HCT116 (cell line): ENCODE results near the gene ITPR1. TPM values are rescaled to one million over a fixed set of nuclear protein-coding genes. Genes with fewer than 3 reads are reported as not detected.

Experiments used
- ATAC-seq: fragments of 200-7000 bp; cut with Tn5 transposase; 2 replicates; pipeline ENCODE4 v1.9.1; 2020; ENCODE audit warnings: mild to moderate bottlenecking, moderate library complexity
- BruUV-seq: library from RNA; stranded (reverse); fragments of 400-500 nt; replicated peaks from 2 replicates; lab custom pipeline; 2021; lab: Mats Ljungman, UMichigan
- CTCF ChIA-PET: fragments of 300-600 bp; sonication (Branson Sonifier 250); formaldehyde crosslinking; loops from one replicate; lab custom pipeline; 2021; ENCODE audit warnings: antibody characterized with exemption; lab: Charles Lee
- POLR2A ChIA-PET: fragments of 300-600, 350-600 bp; sonication (Branson Sonifier 250); formaldehyde crosslinking; loops from one replicate; lab custom pipeline; 2021; ENCODE audit warnings: antibody characterized with exemption; lab: Charles Lee
- RAD21 ChIA-PET, 2 experiments: fragments of 300-600 bp; sonication (Branson Sonifier 250); formaldehyde crosslinking; loops; one replicate each; lab custom pipeline; 2023; ENCODE audit warnings: low total read pairs in 2 of 2; ENCODE audit not compliant: uncharacterized antibody in 2 of 2, unreplicated experiment in 2 of 2, low non-redundant PET in 1 of 2; lab: Charles Lee
- DNase-seq: peaks from one replicate; pipeline ENCODE4 v3.0.0-alpha.2; 2010; ENCODE audit warnings: low read depth, low spot score
- H2AFZ ChIP-seq: fragments of 200-600 bp; shearing (Covaris generic), sonication (generic); 2 replicates; pipeline ENCODE4 v1.6.1; 2017; ENCODE audit warnings: low read depth, mixed run types, mixed read lengths, antibody characterized with exemption, low read length; ENCODE audit not compliant: poor library complexity, severe bottlenecking
- H3K27ac ChIP-seq: 2 replicates; pipeline ENCODE4 v1.5.1; 2012; ENCODE audit warnings: low read depth, low read length
- H3K27me3 ChIP-seq: fragments of 200-600 bp; sonication (generic); 2 replicates; pipeline ENCODE4 v1.6.1; 2016; ENCODE audit warnings: mixed run types, low read length, mixed read lengths; ENCODE audit not compliant: insufficient read depth
- H3K36me3 ChIP-seq, 2 experiments: fragments of 200-500 bp in 1 of 2; fragments of 200-600 bp in 1 of 2; sonication (Bioruptor generic) in 1 of 2; sonication (generic) in 1 of 2; 2 replicates each; pipeline versions ENCODE4 v1.5.1 to v1.6.1; 2014 to 2016; ENCODE audit warnings: low read length in 2 of 2, inconsistent platforms in 1 of 2, mixed read lengths in 1 of 2, mixed run types in 1 of 2; ENCODE audit not compliant: insufficient read depth in 2 of 2, control insufficient read depth in 1 of 2
- H3K4me1 ChIP-seq, 2 experiments: fragments of 200-600 bp in 1 of 2; sonication (generic) in 1 of 2; 2 replicates each; pipeline versions ENCODE4 v1.5.1 to v1.6.1; 2012 to 2017; ENCODE audit warnings: low read length in 2 of 2, inconsistent platforms in 1 of 2, mild to moderate bottlenecking in 1 of 2, mixed read lengths in 1 of 2, mixed run types in 1 of 2, moderate library complexity in 1 of 2; ENCODE audit not compliant: insufficient read depth in 2 of 2, control insufficient read depth in 1 of 2
- H3K4me2 ChIP-seq: fragments of 200-600 bp; sonication (generic); 2 replicates; pipeline ENCODE4 v1.6.1; 2017; ENCODE audit warnings: mixed run types, low read length, mixed read lengths
- H3K4me3 ChIP-seq, 2 experiments: fragments of 200-600 bp in 1 of 2; sonication (generic) in 1 of 2; replicated peaks in 1 of 2; 2 replicates each; pipeline ENCODE4 v1.5.1; 2011 to 2016; ENCODE audit warnings: low read length in 2 of 2, control low read depth in 1 of 2, low read depth in 1 of 2, mild to moderate bottlenecking in 1 of 2, mixed read lengths in 1 of 2, mixed run types in 1 of 2
- H3K79me2 ChIP-seq: fragments of 200-600 bp; sonication (generic); 2 replicates; pipeline ENCODE4 v1.6.1; 2017; ENCODE audit warnings: mild to moderate bottlenecking, mixed run types, low read length, moderate library complexity, mixed read lengths; ENCODE audit not compliant: insufficient read depth
- H3K9ac ChIP-seq: fragments of 200-600 bp; sonication (generic); 2 replicates; pipeline ENCODE4 v1.6.1; 2016; ENCODE audit warnings: low read length, mixed read lengths
- H3K9me2 ChIP-seq: fragments of 200-600 bp; sonication (generic), shearing (Covaris generic); 2 replicates; pipeline ENCODE4 v1.6.1; 2017; ENCODE audit warnings: mixed run types, mild to moderate bottlenecking, moderate library complexity; ENCODE audit not compliant: insufficient read depth
- H3K9me3 ChIP-seq, 2 experiments: fragments of 200-500 bp in 1 of 2; fragments of 200-600 bp in 1 of 2; sonication (Bioruptor generic) in 1 of 2; sonication (generic) in 1 of 2; 2 replicates each; pipeline ENCODE4 v1.6.1; 2014 to 2017; ENCODE audit warnings: low read length in 2 of 2, mixed read lengths in 2 of 2, inconsistent platforms in 1 of 2, low read depth in 1 of 2, mild to moderate bottlenecking in 1 of 2, mixed run types in 1 of 2, moderate library complexity in 1 of 2; ENCODE audit not compliant: control insufficient read depth in 1 of 2, insufficient read depth in 1 of 2
- H4K20me1 ChIP-seq: fragments of 200-600 bp; sonication (generic), shearing (Covaris generic); 2 replicates; pipeline ENCODE4 v1.6.1; 2017; ENCODE audit warnings: mixed run types, mild to moderate bottlenecking, moderate library complexity; ENCODE audit not compliant: insufficient read depth
- CBX3 ChIP-seq: IDR thresholded peaks from 2 replicates; pipeline ENCODE4 v1.6.1; 2012; ENCODE audit warnings: low read depth
- EGR1 ChIP-seq: IDR thresholded peaks from 2 replicates; pipeline ENCODE4 v1.6.1; 2012; ENCODE audit warnings: low read depth
- ELF1 ChIP-seq: IDR thresholded peaks from 2 replicates; pipeline ENCODE4 v1.6.1; 2012; ENCODE audit warnings: low read depth, borderline replicate concordance
- EZH2phosphoT487 ChIP-seq: fragments of 200-600 bp; IDR thresholded peaks from 2 replicates; pipeline ENCODE4 v1.6.1; 2018; ENCODE audit warnings: antibody characterized with exemption, borderline replicate concordance
- FOSL1 ChIP-seq: IDR thresholded peaks from 2 replicates; pipeline ENCODE4 v1.6.1; 2012; ENCODE audit warnings: low read depth
- JUND ChIP-seq: IDR thresholded peaks from 2 replicates; pipeline ENCODE4 v1.6.1; 2012
- POLR2A ChIP-seq: IDR thresholded peaks from 2 replicates; pipeline ENCODE4 v1.7.0; 2011; ENCODE audit warnings: borderline replicate concordance; ENCODE audit not compliant: insufficient read depth, insufficient read length; ENCODE audit errors: extremely low read depth
- POLR2AphosphoS5 ChIP-seq: IDR thresholded peaks from 2 replicates; pipeline ENCODE4 v1.6.1; 2011; ENCODE audit warnings: mild to moderate bottlenecking, low read depth, low read length, moderate library complexity
- SIN3A ChIP-seq: IDR thresholded peaks from 2 replicates; pipeline ENCODE4 v1.6.1; 2012; ENCODE audit warnings: low read depth
- SP1 ChIP-seq: IDR thresholded peaks from 2 replicates; pipeline ENCODE4 v1.6.1; 2012; ENCODE audit warnings: low read depth
- SRF ChIP-seq: IDR thresholded peaks from 2 replicates; pipeline ENCODE4 v1.6.1; 2012; ENCODE audit warnings: low read depth
- TCF7L2 ChIP-seq: IDR thresholded peaks from 2 replicates; pipeline ENCODE4 v1.7.0; 2011; ENCODE audit warnings: borderline replicate concordance, inconsistent platforms; ENCODE audit not compliant: insufficient read depth, insufficient read length; ENCODE audit errors: extremely low read depth
- YY1 ChIP-seq: IDR thresholded peaks from 2 replicates; pipeline ENCODE4 v1.6.1; 2011; ENCODE audit warnings: low read length, low read depth, moderate library complexity, mild to moderate bottlenecking; ENCODE audit not compliant: insufficient replicate concordance; ENCODE audit errors: extremely low read depth
- ZNF274 ChIP-seq: fragments of 200-500 bp; sonication (Bioruptor generic); IDR thresholded peaks from 2 replicates; pipeline ENCODE4 v1.6.1; 2014; ENCODE audit warnings: mild to moderate bottlenecking, low read depth, low read length, inconsistent platforms
- intact Hi-C: fragments of 100-400 bp; cut with micrococcal nuclease; formaldehyde crosslinking; loops from 2 replicates; pipeline ENCODE4 v1.10.0; 2022
- total RNA-seq: library from RNA; stranded (reverse); gene quantifications from one replicate; pipeline ENCODE4 v1.2.1, GENCODE V29; 2021; ENCODE audit not compliant: unreplicated experiment
- TF ChIP-seq, protein P1 (sequence below): IDR thresholded peaks from 2 replicates; pipeline ENCODE4 v1.6.1; 2011; ENCODE audit warnings: mild to moderate bottlenecking, low read length, moderate library complexity; ENCODE audit not compliant: insufficient replicate concordance; ENCODE audit errors: extremely low read depth
- TF ChIP-seq, protein P2 (sequence below): IDR thresholded peaks from 2 replicates; pipeline ENCODE4 v1.6.1; 2012
- TF ChIP-seq, protein P3 (sequence below): IDR thresholded peaks from 2 replicates; pipeline ENCODE4 v1.6.1; 2012
- TF ChIP-seq, protein P4 (sequence below), 3 experiments: fragments of 200-600 bp in 1 of 3; sonication (generic) in 1 of 3; IDR thresholded peaks in 2 of 3; conservative IDR thresholded peaks in 1 of 3; 2 replicates each; pipeline ENCODE4 v1.5.1; 2012 to 2017; ENCODE audit warnings: low read depth in 2 of 3, low read length in 2 of 3, antibody characterized with exemption in 1 of 3, borderline replicate concordance in 1 of 3, control low read depth in 1 of 3, mild to moderate bottlenecking in 1 of 3, mixed read lengths in 1 of 3, mixed run types in 1 of 3, moderate library complexity in 1 of 3; ENCODE audit not compliant: insufficient read depth in 1 of 3
- TF ChIP-seq, protein P5 (sequence below): IDR thresholded peaks from 2 replicates; pipeline ENCODE4 v1.6.1; 2012; ENCODE audit warnings: low read depth

Gene ITPR1
- total RNA-seq, 1 experiment from 2014 or later, result 9.2 TPM

DNA sequence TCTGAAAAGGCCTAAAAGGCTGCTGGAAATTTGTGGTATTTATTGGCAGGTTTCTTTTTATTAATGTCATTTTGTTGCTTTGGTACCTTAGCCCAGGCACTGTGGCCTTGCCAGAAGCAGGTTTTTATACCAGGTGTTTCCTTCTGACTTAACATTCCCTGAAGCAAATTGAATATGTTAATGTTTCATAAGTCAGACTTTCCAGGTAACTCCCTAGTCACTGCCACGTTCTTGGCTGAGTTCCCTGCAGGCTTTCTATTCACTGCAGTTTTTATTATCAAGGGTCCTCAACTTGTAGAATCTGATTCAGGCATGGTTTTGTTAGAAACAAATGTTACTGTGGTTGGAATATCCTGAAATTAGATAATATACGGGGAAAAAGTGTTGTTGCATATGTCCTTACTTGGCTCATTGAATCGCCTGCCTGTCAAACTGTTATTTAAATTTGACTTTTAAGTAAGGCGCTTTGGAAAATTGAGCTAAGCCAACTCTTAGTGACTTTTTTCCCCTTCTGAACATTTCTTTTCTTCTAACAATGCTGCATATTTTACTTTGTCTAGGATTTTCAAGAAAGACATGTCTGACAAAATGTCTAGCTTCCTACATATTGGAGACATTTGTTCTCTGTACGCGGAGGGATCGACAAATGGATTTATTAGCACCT, 22.9 kb downstream of the ITPR1 start:
- Histone ChIP-seq H3K4me1 (no peaks in the 10 kb centered on the region), H3K9ac (no peak overlapping the region), H4K20me1 (no peaks in the 10 kb centered on the region), H2AFZ (no peak overlapping the region), H3K79me2 (no peaks in the 10 kb centered on the region), H3K27ac (no peak overlapping the region), H3K4me3 (no peak overlapping the region), H3K4me2 (no peak overlapping the region), H3K9me3 (no peaks in the 10 kb centered on the region), H3K27me3 (0 out of 2 replicates have a peak, but pooled peaks cover 4% of the 10 kb centered on the region), H3K36me3 (no peaks in the 10 kb centered on the region), H3K9me2 (no peaks in the 10 kb centered on the region)
- ChIA-PET CTCF (no interaction called here), POLR2A (interaction anchor here (1.0 kb wide), 1 partner anchor 23 kb away, joined by 4 read pairs; the partner anchor contains the start of gene ITPR1), RAD21 (no interaction called here)
- TF ChIP-seq, protein P1, sequence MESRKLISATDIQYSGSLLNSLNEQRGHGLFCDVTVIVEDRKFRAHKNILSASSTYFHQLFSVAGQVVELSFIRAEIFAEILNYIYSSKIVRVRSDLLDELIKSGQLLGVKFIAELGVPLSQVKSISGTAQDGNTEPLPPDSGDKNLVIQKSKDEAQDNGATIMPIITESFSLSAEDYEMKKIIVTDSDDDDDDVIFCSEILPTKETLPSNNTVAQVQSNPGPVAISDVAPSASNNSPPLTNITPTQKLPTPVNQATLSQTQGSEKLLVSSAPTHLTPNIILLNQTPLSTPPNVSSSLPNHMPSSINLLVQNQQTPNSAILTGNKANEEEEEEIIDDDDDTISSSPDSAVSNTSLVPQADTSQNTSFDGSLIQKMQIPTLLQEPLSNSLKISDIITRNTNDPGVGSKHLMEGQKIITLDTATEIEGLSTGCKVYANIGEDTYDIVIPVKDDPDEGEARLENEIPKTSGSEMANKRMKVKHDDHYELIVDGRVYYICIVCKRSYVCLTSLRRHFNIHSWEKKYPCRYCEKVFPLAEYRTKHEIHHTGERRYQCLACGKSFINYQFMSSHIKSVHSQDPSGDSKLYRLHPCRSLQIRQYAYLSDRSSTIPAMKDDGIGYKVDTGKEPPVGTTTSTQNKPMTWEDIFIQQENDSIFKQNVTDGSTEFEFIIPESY, result no peak
- TF ChIP-seq SRF (no peak), ELF1 (no peak), SP1 (no peak), EZH2phosphoT487 (no peak), SIN3A (no peak), ZNF274 (no peak), EGR1 (no peak), CBX3 (no peak), FOSL1 (no peak), TCF7L2 (no peak), POLR2AphosphoS5 (no peak), POLR2A (no peak), JUND (no peak), YY1 (no peak)
- TF ChIP-seq, protein P2, sequence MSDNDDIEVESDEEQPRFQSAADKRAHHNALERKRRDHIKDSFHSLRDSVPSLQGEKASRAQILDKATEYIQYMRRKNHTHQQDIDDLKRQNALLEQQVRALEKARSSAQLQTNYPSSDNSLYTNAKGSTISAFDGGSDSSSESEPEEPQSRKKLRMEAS, result no peak
- TF ChIP-seq, protein P3, sequence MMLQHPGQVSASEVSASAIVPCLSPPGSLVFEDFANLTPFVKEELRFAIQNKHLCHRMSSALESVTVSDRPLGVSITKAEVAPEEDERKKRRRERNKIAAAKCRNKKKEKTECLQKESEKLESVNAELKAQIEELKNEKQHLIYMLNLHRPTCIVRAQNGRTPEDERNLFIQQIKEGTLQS, result no peak
- TF ChIP-seq, protein P4, sequence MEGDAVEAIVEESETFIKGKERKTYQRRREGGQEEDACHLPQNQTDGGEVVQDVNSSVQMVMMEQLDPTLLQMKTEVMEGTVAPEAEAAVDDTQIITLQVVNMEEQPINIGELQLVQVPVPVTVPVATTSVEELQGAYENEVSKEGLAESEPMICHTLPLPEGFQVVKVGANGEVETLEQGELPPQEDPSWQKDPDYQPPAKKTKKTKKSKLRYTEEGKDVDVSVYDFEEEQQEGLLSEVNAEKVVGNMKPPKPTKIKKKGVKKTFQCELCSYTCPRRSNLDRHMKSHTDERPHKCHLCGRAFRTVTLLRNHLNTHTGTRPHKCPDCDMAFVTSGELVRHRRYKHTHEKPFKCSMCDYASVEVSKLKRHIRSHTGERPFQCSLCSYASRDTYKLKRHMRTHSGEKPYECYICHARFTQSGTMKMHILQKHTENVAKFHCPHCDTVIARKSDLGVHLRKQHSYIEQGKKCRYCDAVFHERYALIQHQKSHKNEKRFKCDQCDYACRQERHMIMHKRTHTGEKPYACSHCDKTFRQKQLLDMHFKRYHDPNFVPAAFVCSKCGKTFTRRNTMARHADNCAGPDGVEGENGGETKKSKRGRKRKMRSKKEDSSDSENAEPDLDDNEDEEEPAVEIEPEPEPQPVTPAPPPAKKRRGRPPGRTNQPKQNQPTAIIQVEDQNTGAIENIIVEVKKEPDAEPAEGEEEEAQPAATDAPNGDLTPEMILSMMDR (IDR thresholded peaks at IDR 0.05 in 2 of 3, conservative IDR thresholded peaks at IDR 0.05 in 1 of 3; ENCODE audit: borderline replicate concordance in 1 of 3, insufficient read depth in 1 of 3, low read depth in 2 of 3, low read length in 2 of 3), result no peak
- TF ChIP-seq, protein P5, sequence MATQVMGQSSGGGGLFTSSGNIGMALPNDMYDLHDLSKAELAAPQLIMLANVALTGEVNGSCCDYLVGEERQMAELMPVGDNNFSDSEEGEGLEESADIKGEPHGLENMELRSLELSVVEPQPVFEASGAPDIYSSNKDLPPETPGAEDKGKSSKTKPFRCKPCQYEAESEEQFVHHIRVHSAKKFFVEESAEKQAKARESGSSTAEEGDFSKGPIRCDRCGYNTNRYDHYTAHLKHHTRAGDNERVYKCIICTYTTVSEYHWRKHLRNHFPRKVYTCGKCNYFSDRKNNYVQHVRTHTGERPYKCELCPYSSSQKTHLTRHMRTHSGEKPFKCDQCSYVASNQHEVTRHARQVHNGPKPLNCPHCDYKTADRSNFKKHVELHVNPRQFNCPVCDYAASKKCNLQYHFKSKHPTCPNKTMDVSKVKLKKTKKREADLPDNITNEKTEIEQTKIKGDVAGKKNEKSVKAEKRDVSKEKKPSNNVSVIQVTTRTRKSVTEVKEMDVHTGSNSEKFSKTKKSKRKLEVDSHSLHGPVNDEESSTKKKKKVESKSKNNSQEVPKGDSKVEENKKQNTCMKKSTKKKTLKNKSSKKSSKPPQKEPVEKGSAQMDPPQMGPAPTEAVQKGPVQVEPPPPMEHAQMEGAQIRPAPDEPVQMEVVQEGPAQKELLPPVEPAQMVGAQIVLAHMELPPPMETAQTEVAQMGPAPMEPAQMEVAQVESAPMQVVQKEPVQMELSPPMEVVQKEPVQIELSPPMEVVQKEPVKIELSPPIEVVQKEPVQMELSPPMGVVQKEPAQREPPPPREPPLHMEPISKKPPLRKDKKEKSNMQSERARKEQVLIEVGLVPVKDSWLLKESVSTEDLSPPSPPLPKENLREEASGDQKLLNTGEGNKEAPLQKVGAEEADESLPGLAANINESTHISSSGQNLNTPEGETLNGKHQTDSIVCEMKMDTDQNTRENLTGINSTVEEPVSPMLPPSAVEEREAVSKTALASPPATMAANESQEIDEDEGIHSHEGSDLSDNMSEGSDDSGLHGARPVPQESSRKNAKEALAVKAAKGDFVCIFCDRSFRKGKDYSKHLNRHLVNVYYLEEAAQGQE, result no peak
- DNase-seq (no peak), ATAC-seq (no peak)
- intact Hi-C loops, result no loop called here
- no TSS peak for BruUV-seq
